ENCODE measurements around the gene MARCHF3. TPM values are rescaled to one million over a fixed set of nuclear protein-coding genes. Genes with fewer than 3 reads are reported as not detected.
"Not testable (repeated sequence)": the region's sequence is repeated elsewhere in the genome, so short reads cannot be mapped to it uniquely, and the experiment has no call there.

MARCHF3 gene
- total RNA-seq, 1 donor from 2014 or later = 5.7 TPM

- no peak for TF ChIP-seq CTCF (IDR thresholded peaks at IDR 0.05; ENCODE audit: partially characterized antibody, unreplicated experiment)
- H3K4me3 Mint-ChIP-seq (ENCODE audit: unreplicated experiment) = no peak overlapping the region
- no peak overlapping the region for H3K27ac Mint-ChIP-seq (ENCODE audit: unreplicated experiment)
- H3K9me3 Mint-ChIP-seq (ENCODE audit: unreplicated experiment) = no peaks in the 10 kb centered on the region
- H3K4me1 Mint-ChIP-seq (ENCODE audit: low read depth, unreplicated experiment) = no peaks in the 10 kb centered on the region
- H3K36me3 Mint-ChIP-seq (ENCODE audit: unreplicated experiment) = peaks cover 7% of the 10 kb centered on the region
- H3K27me3 Mint-ChIP-seq (ENCODE audit: unreplicated experiment) = no peaks in the 10 kb centered on the region
- DNase-seq = no peak
Measured at GRCh38 chr5:127060470-127060985, 30.2 kb upstream of the MARCHF3 start.

GRCh38 chr5:127056896-127057295, 26.5 kb upstream of the MARCHF3 start:
- no peak for DNase-seq
- Mint-ChIP-seq H3K27me3 (ENCODE audit: unreplicated experiment) (no peaks in the 10 kb centered on the region), H3K27ac (ENCODE audit: unreplicated experiment) (no peak overlapping the region), H3K4me3 (ENCODE audit: unreplicated experiment) (no peak overlapping the region), H3K36me3 (ENCODE audit: unreplicated experiment) (peaks cover 7% of the 10 kb centered on the region), H3K9me3 (ENCODE audit: unreplicated experiment) (no peaks in the 10 kb centered on the region), H3K4me1 (ENCODE audit: low read depth, unreplicated experiment) (no peaks in the 10 kb centered on the region)
- no peak for TF ChIP-seq CTCF (IDR thresholded peaks at IDR 0.05; ENCODE audit: partially characterized antibody, unreplicated experiment)

GRCh38 chr5:127055880-127056653, 25.7 kb upstream of the MARCHF3 start:
- H3K36me3 Mint-ChIP-seq (ENCODE audit: unreplicated experiment) = peaks cover 7% of the 10 kb centered on the region
- H3K4me3 Mint-ChIP-seq (ENCODE audit: unreplicated experiment) = no peak overlapping the region
- H3K4me1 Mint-ChIP-seq (ENCODE audit: low read depth, unreplicated experiment) = no peaks in the 10 kb centered on the region
- TF ChIP-seq CTCF (IDR thresholded peaks at IDR 0.05; ENCODE audit: partially characterized antibody, unreplicated experiment) = no peak
- H3K27ac Mint-ChIP-seq (ENCODE audit: unreplicated experiment) = no peak overlapping the region
- no peaks in the 10 kb centered on the region for H3K9me3 Mint-ChIP-seq (ENCODE audit: unreplicated experiment)
- H3K27me3 Mint-ChIP-seq (ENCODE audit: unreplicated experiment) = no peaks in the 10 kb centered on the region
- no peak for DNase-seq

GRCh38 chr5:127053551-127053950, 23.2 kb upstream of the MARCHF3 start:
- H3K27ac Mint-ChIP-seq (ENCODE audit: unreplicated experiment); H3K4me1 Mint-ChIP-seq (ENCODE audit: low read depth, unreplicated experiment); H3K27me3 Mint-ChIP-seq (ENCODE audit: unreplicated experiment); H3K4me3 Mint-ChIP-seq (ENCODE audit: unreplicated experiment); H3K36me3 Mint-ChIP-seq (ENCODE audit: unreplicated experiment); H3K9me3 Mint-ChIP-seq (ENCODE audit: unreplicated experiment); DNase-seq: not testable (repeated sequence)

- H3K27ac Mint-ChIP-seq (ENCODE audit: unreplicated experiment) = no peak overlapping the region
- H3K4me3 Mint-ChIP-seq (ENCODE audit: unreplicated experiment) = no peak overlapping the region
- no peaks in the 10 kb centered on the region for H3K9me3 Mint-ChIP-seq (ENCODE audit: unreplicated experiment)
- H3K36me3 Mint-ChIP-seq (ENCODE audit: unreplicated experiment) = peaks cover 7% of the 10 kb centered on the region
- no peaks in the 10 kb centered on the region for H3K27me3 Mint-ChIP-seq (ENCODE audit: unreplicated experiment)
- DNase-seq = no peak
- no peaks in the 10 kb centered on the region for H3K4me1 Mint-ChIP-seq (ENCODE audit: low read depth, unreplicated experiment)
- TF ChIP-seq CTCF (IDR thresholded peaks at IDR 0.05; ENCODE audit: partially characterized antibody, unreplicated experiment) = no peak
Measured at GRCh38 chr5:127053049-127053448, 22.7 kb upstream of the MARCHF3 start.

All from glutamatergic neuron (in vitro differentiated cells).